NCI-H146 (cell line): ENCODE measurements around the gene SLC36A4.
"Not testable (repeated sequence)": the region's sequence is repeated elsewhere in the genome, so short reads cannot be mapped to it uniquely, and the experiment has no call there.

ENCODE experiments used
- DNase-seq: peaks from one replicate; lab custom pipeline; 2025; lab: John Stamatoyannopoulos, UW

The SLC36A4 gene

DNA sequence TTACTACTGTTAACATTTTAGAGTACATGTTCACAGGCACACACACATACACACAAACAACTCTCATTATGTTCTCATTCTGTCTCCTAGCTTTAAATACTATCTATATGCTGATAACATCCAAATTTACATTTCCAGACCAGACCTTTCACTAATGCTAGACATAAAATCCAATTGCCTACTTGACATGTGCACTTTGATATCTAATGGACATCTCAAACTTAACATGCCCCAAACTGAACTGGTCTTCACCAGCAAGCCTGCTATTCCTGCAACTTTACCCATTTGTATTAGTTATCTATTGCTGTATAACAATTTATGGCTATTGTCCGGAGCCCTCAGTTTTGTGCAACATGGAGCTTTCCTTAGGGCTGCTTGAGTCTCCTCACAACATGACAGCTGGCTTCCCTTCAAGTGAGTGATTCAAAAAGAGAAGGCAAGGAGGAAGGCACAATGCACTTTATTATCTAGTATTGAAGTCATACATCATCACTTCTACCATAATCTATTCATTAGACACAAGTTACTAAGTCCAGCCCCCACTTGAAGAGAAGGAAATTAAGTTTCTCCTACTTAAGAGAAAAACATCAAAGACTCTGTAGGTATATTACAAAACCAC, 3.0 kb downstream of the SLC36A4 start:
- no peak for DNase-seq

DNA sequence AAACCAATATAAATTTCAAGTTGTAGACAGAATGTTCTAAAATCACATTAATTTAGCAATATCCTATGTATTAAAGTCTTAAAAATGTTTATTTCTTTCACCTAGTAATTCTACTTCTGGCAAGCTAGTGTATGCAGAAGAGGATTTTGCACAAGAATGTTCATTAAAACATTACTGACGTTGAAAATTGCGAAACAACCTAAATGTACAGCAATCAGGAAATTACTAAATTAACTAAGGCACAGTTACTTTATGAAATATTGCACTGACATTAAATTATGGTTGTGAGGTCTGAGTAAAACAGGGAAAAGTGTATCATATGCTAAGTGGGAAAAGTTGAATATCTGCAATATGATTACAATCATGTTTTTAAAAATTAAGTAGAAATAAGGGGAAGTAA, 4.1 kb downstream of the SLC36A4 start:
- no peak for DNase-seq

DNA sequence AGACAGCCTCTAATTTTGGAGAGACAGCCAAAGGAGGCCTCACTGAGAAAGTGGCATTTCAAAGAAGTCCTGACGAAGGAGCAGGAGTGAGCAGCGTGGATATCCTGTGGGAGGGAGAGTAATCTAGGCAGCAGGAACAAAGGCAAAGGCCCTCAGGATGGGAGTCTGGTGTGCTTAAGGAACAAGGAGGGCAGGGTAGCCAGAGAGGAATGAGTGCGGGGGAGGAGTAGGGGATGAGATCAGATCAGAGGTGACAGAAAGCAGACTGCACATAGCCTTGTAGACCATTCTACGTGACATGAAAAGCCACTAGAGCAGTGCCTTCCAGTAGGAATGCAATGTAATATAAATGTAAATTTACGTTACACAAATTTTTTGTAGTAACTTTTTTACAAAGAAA, 5.6 kb downstream of the SLC36A4 start:
- no peak for DNase-seq

DNA sequence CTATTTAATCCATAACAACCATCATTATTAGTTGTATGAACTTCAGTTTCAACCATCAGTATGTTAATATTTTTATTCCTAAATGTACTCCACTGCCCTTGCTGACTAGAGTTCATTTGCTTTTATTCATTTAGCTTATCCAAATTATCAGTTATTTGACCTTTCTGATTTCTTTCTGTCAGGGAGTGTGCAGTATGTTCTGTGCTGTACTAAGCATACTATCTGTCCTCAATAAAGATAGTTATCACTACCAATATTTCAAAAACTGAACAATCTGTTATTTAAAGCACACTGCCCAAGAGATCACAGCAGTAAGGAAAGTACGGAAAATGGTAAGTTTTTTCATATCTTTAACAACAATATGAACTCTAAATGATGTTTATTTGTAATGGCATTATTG, 8.3 kb downstream of the SLC36A4 start:
- no peak for DNase-seq

DNA sequence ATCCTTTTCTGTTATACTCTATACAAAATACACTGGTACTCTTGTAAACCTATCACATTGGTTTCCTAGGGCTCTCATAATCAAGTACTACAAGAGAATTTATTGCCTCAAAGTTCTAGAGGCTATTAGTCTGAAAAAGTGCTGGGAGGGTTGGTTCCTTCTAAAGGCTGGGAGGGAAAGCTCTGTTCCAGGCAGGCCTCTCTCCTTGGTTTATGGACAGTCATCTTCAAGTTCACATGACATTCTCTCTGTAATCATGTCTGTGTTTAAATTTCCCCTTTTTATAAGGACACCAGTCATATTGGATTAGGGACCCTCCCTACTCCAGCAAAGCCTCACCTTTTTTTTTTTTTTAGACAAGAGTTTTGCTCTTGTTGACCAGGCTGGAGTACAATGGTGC, 9.1 kb downstream of the SLC36A4 start:
- no peak for DNase-seq

DNA sequence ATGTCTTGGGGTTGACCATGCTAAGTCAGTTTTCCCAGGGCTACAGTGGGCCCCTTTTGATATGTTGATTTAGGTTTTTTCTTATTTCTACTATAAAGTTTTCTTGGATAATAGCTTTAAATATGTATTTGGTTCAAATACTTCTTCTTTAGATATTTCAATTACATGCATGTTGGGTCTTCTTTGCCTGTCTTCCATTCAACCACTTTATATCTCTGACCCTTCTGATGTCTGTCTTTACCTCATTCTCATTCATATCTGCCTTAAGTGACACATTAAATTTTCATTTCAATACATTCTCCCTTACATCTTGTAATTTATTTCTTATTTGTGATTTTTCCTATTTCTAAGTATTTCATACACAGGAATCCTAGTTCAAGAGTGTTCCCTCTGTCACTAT, 10.5 kb downstream of the SLC36A4 start:
- no peak for DNase-seq

DNA sequence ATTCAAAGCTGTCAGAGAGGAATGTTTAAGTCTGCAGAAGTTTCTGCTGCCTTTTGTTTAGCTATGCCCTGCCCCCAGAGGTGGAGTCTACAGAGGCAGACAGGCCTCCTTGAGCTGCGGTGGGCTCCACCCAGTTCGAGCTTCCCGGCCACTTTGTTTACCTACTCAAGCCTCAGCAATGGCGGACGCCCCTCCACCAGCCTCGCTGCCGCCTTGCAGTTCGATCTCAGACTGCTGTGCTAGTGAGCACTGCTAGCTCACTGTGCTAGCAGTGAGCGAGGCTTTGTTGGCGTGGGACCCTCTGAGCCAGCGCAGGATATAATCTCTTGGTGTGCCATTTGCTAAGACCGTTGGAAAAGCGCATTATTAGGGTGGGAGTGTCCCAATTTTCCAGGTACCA, 19.9 kb downstream of the SLC36A4 start:
- DNase-seq, result not testable (repeated sequence)

DNA sequence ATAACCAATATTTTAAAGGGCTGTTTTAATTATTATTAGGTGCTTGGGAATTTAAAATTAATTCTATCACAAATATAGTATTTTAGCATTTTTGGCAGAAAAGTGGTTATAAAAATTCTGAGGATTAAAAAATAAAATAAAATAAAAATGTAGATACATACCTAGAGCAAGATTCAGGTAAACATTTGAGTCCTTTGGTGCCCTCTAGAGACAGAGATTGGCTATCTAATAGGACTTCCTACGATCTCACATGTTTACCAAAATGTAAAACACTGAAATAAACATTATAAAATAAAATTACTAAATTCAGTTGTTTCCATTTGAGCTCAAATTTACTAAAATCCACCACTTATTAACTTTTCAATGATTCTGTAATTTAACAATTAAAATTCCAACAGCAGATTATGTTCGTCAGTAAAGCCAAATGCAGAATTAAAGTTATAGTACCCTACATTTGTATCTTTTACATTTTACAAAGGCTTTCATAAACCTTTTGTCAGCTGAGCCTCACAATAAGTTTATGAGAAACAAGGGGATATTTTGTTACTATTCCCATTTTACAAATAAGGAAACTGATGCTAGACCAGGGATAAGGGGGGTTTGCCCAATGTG, 27.7 kb downstream of the SLC36A4 start:
- DNase-seq, result peak; percentile 1

DNA sequence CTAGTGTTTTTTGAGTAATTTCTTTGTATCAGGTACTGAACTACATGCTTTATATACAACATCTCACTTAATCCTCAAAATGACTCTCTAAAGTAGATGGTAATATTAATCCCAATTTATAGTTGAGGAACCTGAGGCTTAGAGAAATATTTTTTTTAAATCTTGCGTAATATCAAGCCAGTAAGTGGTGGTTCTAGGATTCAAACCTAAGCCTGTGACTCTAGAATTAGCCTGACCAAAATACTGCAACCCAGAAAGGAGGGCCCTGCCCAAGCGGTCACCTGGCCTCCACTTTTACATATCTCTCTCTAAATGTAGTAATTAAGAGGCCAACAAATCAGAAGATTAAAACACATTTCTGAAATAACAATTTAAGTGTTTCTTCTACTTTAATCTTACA, 28.6 kb downstream of the SLC36A4 start:
- DNase-seq, result no peak

DNA sequence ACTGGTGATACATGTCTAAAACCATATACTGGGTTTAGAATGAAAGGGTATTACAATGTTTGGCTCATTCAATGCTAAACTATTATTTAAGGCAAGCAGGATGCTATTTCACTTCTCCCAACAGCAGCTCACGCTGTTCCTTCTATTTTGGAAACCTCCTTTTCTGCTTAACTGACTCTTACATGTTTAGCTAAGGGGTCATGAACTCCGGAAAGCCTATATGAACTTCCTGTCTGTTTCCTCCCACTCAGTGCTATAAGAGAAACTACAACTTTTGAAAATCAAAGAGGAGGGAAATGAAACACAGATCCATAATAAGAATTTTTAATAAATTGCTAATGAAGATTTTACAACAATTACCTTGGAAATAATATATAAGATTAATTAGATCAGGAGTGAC, 30.9 kb downstream of the SLC36A4 start:
- DNase-seq, result no peak

DNA sequence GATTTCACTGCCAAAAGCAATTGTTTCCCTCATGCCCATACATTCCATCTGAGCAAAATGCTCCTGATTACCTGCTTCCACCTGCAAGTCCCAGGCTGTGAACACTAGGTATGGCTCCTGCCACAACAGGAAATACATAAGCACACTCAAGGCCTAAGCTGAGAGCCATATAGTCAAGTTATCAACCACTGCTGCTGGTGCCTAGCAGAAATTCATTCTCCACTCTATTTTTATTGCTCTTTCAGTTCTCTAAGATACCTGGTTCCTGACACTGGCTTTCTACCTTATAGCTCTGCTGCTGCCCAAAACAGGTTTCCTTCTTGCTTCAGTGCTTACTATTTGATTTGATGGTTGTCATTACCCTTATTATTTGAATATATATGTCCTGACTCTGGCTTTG, 31.6 kb downstream of the SLC36A4 start:
- DNase-seq, result no peak

DNA sequence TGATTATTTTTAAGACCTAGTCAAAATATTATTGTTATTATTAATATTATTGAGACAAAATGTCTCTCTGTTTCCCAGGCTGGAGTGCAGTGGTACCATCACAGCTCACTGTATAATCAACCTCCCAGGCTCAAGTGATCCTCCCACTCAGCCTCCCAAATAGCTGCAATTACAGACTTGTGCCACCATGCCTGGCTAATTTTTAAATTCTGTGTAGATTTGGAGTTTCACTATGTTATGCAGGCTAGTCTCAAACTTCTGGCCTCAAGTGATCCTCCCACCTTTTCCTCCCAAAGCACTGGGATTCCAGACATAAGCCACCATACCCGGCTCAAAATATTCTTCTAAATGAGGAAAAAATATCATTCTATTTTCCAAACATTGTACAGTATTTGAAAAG, 37.0 kb downstream of the SLC36A4 start:
- no peak for DNase-seq

DNA sequence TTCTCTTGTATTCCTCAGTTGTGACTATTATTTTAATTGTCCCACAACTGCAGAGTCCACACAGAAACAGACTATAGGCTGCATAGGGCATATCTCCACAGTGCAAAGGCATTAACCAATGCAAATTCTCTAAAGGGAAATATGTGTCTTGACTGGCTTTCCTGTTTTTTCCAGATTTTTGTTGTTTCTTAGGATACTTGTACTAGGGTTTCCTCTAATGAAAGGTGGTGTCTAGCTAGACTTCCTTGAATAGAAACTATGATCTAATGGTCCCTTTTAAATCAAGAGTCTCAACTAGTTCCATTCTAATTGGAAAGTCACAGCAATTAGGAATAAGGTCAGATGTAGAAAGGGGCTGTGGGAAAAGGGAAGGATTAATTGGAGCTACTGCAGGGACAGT, 37.6 kb downstream of the SLC36A4 start:
- DNase-seq, result no peak

DNA sequence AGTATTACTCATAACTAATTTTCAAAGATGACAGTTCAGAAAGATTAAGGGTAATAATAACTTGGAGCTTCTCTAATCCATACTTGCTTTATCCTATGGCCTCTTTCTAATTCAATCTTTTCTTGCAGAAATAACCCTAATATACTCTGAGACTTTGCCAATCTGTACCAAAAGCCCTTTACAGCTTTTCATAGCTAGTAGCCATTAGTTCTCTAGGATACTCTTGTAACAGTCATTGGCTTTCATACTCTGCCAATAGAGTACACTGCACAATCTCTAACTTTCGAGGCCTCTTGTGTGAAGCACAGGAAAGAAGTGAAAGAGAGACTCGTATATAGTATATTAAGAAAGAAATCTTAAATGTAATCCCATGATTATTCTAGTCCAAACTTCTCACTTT, 38.1 kb downstream of the SLC36A4 start:
- no peak for DNase-seq

DNA sequence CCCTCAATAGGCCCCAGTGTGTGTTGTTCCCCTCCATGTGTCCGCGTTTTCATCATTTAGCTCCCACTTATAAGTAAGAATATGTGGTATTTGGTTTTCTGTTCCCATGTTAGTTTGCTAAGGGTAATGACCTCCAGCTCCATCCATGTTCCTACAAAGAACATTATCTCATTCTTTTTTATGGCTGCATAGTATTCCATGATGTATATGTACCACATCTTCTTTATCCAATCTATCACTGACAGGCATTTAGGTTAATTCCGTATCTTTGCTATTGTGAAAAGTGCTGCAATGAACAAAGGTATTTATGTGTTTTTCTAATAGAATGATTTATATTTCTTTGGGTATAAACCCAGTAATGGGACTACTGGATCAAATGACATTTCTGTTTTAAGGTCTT, 42.1 kb downstream of the SLC36A4 start:
- DNase-seq, result no peak

DNA sequence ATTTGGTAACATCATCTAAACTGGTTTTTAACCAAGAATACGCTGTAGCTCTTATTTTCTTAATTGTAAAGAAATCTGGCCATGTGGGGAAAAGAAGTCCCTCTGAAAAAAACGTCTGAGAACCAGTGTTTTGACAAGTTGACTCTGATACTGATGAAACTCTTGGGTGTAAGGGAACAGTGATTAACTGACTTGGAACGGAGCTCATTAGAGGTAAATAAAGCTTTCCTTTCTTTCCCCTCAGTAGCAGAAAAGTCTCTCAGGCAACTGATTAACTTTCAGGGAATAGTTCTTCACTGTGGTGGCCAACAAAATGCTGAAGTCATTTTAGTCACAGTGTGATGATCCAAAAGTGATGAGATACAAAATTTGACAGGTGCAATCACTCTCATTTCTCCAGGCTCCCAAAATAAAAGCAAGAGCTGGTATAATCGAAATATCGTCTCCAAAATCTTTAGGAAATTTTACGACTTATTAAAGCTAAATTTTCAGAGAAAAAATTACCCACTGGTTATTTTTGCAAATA, 52.3 kb downstream of the SLC36A4 start:
- no peak for DNase-seq

DNA sequence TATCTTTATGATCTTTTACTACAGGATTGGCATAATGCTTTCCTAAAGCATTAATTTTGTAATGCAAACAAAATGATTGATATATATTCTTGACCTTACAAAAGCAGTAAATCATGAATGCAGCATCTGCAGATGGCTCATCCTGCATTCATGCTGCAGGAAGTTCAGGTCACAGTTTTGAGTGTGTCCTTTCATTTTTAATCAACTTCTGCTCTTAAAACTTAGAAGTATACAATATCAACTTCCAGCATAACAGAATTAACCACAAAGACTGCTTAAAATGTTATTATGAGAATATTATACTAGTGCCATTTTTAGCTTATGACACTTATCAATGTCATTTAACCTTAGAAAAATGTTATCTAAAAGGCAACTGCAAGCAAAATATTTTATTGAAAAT, 54.0 kb downstream of the SLC36A4 start:
- no peak for DNase-seq

DNA sequence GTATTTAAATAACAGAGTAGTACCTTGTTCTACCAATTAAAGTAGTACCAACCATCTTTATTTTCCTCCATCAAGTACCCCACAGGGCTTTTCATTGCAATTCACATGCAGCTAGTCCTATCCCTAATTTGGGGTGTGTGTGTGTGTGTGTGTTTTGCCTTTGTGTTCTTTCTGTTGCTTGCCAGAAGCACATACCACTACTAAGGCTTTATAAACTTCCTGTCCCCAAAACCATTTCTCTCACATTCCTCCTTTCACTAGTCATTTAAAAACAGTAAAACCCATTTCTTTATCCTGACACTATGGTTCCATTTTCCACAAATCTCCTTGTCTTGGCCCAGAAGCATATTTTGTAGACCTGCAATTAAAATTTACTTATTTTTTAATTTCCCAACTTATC, 54.6 kb downstream of the SLC36A4 start:
- no peak for DNase-seq

DNA sequence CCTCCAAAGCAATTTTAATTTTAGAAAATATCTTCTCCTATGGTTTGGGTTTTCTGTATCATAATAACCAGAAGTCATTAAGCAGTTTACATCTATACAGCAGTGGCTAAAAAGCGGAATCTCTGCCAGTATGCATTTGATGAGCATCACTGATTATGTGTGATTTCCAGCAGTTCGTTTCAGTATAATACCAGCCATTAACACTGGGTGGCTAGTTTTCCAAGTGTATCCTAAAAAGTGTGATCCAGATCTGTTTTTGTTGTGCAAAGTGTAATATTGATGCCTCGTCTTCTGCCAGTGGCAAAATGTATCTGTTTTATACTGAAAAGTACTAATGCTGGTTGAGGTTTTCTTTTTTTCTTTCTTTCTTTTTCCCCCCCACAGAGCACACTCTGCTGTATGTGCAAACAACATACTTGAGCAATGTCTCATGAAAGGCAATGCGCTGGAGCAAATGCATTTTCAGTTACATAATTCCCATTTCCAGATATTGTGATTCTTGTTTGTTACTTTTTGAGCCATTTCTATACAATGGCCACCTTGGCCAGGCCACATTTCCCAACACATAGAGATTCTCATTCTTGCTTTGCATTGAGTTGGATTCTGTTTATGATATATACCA, 64.2 kb downstream of the SLC36A4 start:
- no peak for DNase-seq

DNA sequence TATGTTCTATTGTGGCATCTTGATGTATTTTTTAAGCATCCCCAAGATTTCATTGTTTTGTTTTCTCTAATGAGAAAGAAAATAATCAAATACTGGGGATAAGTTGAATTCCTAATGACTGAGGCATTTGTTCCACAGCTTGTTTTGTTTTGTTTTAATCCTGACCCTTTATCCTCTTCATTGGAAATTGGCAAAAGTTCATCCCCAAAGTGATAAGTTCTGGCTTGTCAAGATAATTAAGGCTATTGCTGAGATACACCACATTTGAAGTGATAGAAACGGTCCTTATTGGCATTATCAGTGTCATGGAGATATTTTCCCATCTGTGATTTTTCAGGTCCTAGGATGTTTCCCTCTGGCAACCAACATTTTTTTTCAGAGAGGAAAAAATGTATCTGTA, 65.0 kb downstream of the SLC36A4 start:
- DNase-seq, result no peak

DNA sequence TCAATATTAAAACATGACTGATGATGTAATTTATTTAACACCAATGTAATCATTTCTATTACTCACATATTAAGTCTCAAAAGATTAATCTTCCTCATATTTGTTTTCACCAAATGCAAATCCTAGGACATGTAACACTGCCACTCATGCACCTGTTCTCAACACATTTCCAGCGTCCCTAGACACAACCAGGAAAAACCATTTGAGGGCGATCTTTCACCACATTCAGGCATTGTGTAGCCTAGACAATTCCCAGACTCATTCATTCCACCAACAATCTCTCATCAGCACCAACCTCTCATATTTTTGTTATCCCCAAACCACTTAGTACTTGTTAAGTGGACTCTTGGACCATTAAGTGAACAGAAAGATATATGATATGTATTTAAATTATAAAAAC, 66.1 kb downstream of the SLC36A4 start:
- DNase-seq, result peak; percentile 29

DNA sequence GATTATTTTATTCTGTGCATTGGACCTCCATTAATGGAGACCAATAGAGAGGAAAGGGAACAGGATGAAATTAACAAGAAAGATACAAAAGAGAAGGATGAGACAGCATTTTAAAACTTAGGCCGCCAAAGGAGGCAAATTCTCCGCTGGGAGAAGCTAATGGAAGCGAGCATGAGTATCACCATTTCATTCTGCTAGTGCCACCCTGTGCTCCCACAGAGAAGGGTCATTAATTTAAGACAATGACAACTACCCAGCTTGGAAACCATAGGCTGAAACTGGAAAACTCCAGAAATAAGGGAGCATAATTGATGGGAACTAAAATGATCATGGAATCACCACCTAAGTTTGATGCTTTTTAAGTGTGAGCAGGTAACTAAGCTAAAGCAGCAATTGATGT, 69.2 kb downstream of the SLC36A4 start:
- no peak for DNase-seq

DNA sequence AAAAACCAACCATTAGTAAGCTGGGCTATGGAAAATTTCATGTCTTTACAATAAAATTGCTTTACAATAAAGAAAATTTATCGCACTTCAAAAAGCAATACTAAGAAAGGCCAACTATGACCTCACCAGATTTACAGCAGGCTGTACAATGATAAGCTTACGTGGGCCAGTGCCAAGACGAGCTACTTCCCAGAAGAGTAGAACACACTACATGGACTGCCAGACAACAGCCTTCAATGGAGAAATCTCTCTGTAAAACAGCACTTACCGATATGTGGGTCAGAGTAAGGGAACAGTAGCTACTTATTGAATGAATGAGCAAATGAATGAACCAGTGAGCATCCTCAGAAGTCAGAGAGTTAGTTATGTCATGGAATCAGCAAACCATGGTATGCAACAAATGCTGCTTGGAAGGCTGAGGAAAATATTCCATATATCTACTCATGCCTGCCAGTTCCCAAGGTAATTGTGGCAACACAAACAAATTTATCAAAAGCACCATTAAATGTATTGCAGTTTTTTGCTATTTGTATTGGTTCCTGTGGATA, 74.4 kb downstream of the SLC36A4 start:
- DNase-seq, result no peak
